Astrocyte of the cerebellum (primary cell): Measurements from ENCODE around the gene TMEM40.

Source experiments
- DNase-seq: peaks from one replicate; pipeline ENCODE4 v3.0.0-alpha.2; 2011; ENCODE audit warnings: low read depth
- H3K4me3 ChIP-seq: 2 replicates; pipeline ENCODE4 v1.5.1; 2011; ENCODE audit warnings: mild to moderate bottlenecking, low read depth, low read length, moderate library complexity
- CTCF ChIP-seq: IDR thresholded peaks from 2 replicates; pipeline ENCODE4 v1.5.1; 2012; ENCODE audit warnings: low read length, low read depth, moderate library complexity, mild to moderate bottlenecking; ENCODE audit errors: missing control alignments
- in situ Hi-C: cut with HindIII; loops from 2 replicates; pipeline ENCODE4 v1.10.0; 2017; ENCODE audit warnings: low sequenced_read_pairs

TMEM40 gene

DNA sequence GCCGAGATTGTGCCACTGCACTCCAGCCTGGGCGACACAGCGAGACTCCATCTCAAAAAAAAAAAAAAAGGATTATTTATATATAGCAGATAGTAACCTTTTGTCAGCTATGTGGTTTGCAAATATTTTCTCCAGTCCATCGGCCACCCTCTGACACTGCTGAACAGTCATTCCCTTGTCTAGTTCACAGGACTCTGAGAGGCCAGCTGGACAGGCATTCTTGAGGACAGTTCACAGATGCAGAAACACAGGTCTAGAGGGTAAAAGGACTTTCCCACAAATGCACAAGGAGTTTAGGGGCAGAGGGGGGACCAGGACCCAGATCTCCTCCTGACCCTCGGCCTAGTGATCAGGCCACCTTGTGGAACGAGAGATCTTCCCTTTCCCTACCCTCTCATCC is 7.5 kb upstream of the TMEM40 start:
- TF ChIP-seq CTCF: no peak
- no peak overlapping the region for H3K4me3 ChIP-seq
- in situ Hi-C loops: no loop called here
- no peak for DNase-seq

- no peak for DNase-seq
- TF ChIP-seq CTCF: no peak
- in situ Hi-C loops: no loop called here
- H3K4me3 ChIP-seq: no peak overlapping the region
Observed at GRCh38 chr3:12764171-12764776, 5.2 kb upstream of the TMEM40 start.

DNA sequence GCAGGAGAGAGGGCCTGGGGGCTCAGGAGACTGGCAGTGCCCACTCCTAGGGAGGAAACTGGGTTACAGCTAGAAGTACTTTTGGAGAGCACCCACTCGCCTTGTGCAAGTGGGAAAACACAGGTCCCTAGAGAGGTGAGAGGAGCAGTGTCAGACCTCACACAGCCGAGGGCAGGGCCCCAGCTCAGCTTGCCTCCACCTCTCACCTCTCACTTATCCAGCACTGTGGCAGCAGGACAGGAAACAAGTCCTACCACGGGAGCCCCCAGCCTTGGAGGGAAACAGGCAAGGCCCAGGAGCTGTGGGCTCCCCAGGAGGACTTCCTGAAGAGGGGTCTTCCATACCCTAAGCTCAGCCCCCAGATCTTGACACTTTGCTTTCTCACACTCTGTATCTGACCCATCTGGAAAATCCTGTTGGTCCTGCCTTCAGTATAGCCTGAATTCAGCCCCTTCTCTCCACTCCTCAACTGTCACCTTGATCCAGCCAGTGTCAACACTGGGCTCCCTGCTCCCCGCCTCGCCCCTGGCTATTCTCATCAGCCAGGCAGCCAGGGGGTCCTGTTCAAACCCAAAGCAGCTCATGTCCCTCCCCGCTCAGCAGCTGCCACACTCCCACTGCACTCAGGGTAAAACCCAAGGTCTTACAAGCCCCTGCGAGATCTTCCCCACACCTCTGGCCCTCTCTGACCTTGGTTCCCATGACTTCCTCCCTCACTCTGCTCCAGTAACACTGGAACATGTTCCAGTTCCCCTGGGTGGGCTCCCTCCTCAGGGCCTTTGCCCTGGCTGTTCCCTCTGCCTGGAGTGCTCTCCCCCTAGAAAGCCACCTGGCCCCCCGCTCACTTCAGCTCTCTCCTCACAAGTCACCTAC is 870 bp upstream of the TMEM40 start:
- no peak overlapping the region for H3K4me3 ChIP-seq
- no peak for TF ChIP-seq CTCF
- no peak for DNase-seq
- in situ Hi-C loops: no loop called here

GRCh38 chr3:12758025-12758781 is 856 bp downstream of the TMEM40 start:
- DNase-seq: peak; percentile 59
- no peak overlapping the region for H3K4me3 ChIP-seq
- in situ Hi-C loops: no loop called here

DNA sequence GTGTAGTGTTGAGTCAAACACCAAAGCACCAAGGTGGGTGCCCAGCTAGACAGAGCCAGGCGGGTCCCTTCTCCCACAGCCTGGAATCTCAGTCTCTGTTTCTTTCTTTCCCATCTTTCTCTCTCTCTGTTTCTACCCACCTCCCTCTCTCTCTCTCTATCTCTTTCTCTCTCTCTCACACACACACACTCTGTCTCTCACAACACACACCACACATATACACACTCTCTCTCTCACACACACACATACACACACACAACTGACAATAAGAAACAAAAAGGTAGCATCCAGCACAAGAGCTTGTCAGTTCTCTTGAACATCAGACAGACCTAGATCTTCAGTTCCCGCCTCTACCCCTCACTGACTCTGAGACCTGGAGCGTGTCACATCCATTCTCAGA is 2.4 kb downstream of the TMEM40 start:
- DNase-seq: no peak
- no peak for TF ChIP-seq CTCF
- in situ Hi-C loops: no loop called here
- no peak overlapping the region for H3K4me3 ChIP-seq

More at GRCh38 chr3:12758025-12758781, 856 bp downstream of the TMEM40 start:
- TF ChIP-seq CTCF: peak; percentile 6

GRCh38 chr3:12756175-12756574 is 2.9 kb downstream of the TMEM40 start:
- no peak for TF ChIP-seq CTCF
- no peak for DNase-seq
- H3K4me3 ChIP-seq: no peak overlapping the region
- in situ Hi-C loops: no loop called here
